Caco-2 (cell line): ENCODE data around the gene RFTN2. TPM values are rescaled to one million over a fixed set of nuclear protein-coding genes. Genes with fewer than 3 reads are reported as not detected.

ENCODE experiments used
- BruUV-seq: library from RNA; stranded (reverse); fragments of 400-500 nt; replicated peaks from 2 replicates; lab custom pipeline; 2021; lab: Mats Ljungman, UMichigan
- CTCF ChIA-PET: fragments of 300-600 bp; sonication (Branson Sonifier 250); formaldehyde crosslinking; loops from one replicate; lab custom pipeline; 2022; ENCODE audit warnings: antibody characterized with exemption; lab: Charles Lee
- POLR2A ChIA-PET: fragments of 300-600 bp; sonication (Branson Sonifier 250); formaldehyde crosslinking; loops from one replicate; lab custom pipeline; 2022; ENCODE audit warnings: antibody characterized with exemption; lab: Charles Lee
- DNase-seq, 2 experiments: peaks; one replicate each; pipeline versions ENCODE4 v3.0.0 to v3.0.0-alpha.2; 2020 to 2022
- H3K27me3 ChIP-seq: replicated peaks from 2 replicates; pipeline ENCODE4 v1.6.0; 2011; ENCODE audit warnings: low read length; ENCODE audit not compliant: control insufficient read depth, insufficient read depth
- H3K36me3 ChIP-seq: 2 replicates; pipeline ENCODE4 v1.5.1; 2011; ENCODE audit warnings: low read length; ENCODE audit not compliant: control insufficient read depth, insufficient read depth
- H3K4me1 ChIP-seq: fragments of 250-450 bp; sonication (Bioruptor Pico); 2 replicates; pipeline ENCODE4 v1.5.1; 2020; ENCODE audit warnings: mild to moderate bottlenecking
- H3K4me3 ChIP-seq: 2 replicates; pipeline ENCODE4 v1.5.1; 2011; ENCODE audit warnings: low read depth, mild to moderate bottlenecking, control low read depth, low read length
- H3K9me3 ChIP-seq: fragments of 250-450 bp; sonication (Bioruptor Pico); 2 replicates; pipeline ENCODE4 v1.5.1; 2020; ENCODE audit warnings: mild to moderate bottlenecking, moderate library complexity
- H3K27ac Mint-ChIP-seq: one replicate; pipeline ENCODE4 v1.8.0; 2022; ENCODE audit warnings: mixed read lengths; ENCODE audit not compliant: unreplicated experiment
- H3K27me3 Mint-ChIP-seq: one replicate; pipeline ENCODE4 v1.8.0; 2022; ENCODE audit warnings: mixed read lengths; ENCODE audit not compliant: insufficient read depth, unreplicated experiment
- H3K36me3 Mint-ChIP-seq: one replicate; pipeline ENCODE4 v1.8.0; 2022; ENCODE audit warnings: mild to moderate bottlenecking, mixed read lengths; ENCODE audit not compliant: insufficient read depth, unreplicated experiment
- H3K4me1 Mint-ChIP-seq: one replicate; pipeline ENCODE4 v1.8.0; 2022; ENCODE audit warnings: low read depth, mixed read lengths; ENCODE audit not compliant: unreplicated experiment
- H3K4me3 Mint-ChIP-seq: one replicate; pipeline ENCODE4 v1.8.0; 2022; ENCODE audit warnings: mild to moderate bottlenecking, moderate library complexity, mixed read lengths; ENCODE audit not compliant: unreplicated experiment
- H3K9me3 Mint-ChIP-seq: one replicate; pipeline ENCODE4 v1.8.0; 2022; ENCODE audit warnings: mixed read lengths; ENCODE audit not compliant: unreplicated experiment
- CTCF ChIP-seq, 2 experiments: fragments of 200-600 bp in 1 of 2; IDR thresholded peaks; 1 replicate in 1 of 2; 2 replicates in 1 of 2; pipeline versions ENCODE4 v1.5.1 to v1.8.0; 2011 to 2022; ENCODE audit warnings: antibody characterized with exemption in 1 of 2, control low read depth in 1 of 2, inconsistent platforms in 1 of 2, low read depth in 1 of 2, low read length in 1 of 2, mild to moderate bottlenecking in 1 of 2, moderate library complexity in 1 of 2; ENCODE audit not compliant: insufficient read depth in 1 of 2, severe bottlenecking in 1 of 2, unreplicated experiment in 1 of 2
- intact Hi-C: fragments of 100-400 bp; cut with micrococcal nuclease; formaldehyde crosslinking; loops from one replicate; pipeline ENCODE4 v1.10.0; 2022; ENCODE audit not compliant: unreplicated experiment
- total RNA-seq: library from RNA; stranded (reverse); gene quantifications from 2 replicates; pipeline ENCODE4 v1.2.3, GENCODE V29; 2022

The RFTN2 gene
- total RNA-seq, 1 experiment from 2014 or later, result 0.18 TPM

- no peak for TF ChIP-seq CTCF (IDR thresholded peaks at IDR 0.05; ENCODE audit: insufficient read depth in 1 of 2, low read depth in 1 of 2, low read length in 1 of 2, severe bottlenecking in 1 of 2, unreplicated experiment in 1 of 2)
- peaks cover 37% of the 10 kb centered on the region for H3K36me3 Mint-ChIP-seq
- no peaks in the 10 kb centered on the region for H3K9me3 Mint-ChIP-seq
- no peaks in the 10 kb centered on the region for H3K27me3 Mint-ChIP-seq
- no peaks in the 10 kb centered on the region for H3K4me1 Mint-ChIP-seq
- H3K36me3 ChIP-seq, result no peaks in the 10 kb centered on the region; the same call in 1 of the 2 replicates
- no peaks in the 10 kb centered on the region for H3K4me1 ChIP-seq
- no TSS peak for BruUV-seq
- H3K9me3 ChIP-seq, result 0 out of 2 replicates have a peak, but pooled peaks cover 5% of the 10 kb centered on the region
- ChIA-PET CTCF (no interaction called here), POLR2A (no interaction called here)
- H3K27me3 ChIP-seq, result no peaks in the 10 kb centered on the region
- no peak for DNase-seq
- intact Hi-C loops, result no loop called here
- no peak overlapping the region for H3K4me3 Mint-ChIP-seq
- H3K4me3 ChIP-seq, result no peak overlapping the region
- no peak overlapping the region for H3K27ac Mint-ChIP-seq
Observed at GRCh38 chr2:197559681-197560080, 115.7 kb downstream of the RFTN2 start.

DNA sequence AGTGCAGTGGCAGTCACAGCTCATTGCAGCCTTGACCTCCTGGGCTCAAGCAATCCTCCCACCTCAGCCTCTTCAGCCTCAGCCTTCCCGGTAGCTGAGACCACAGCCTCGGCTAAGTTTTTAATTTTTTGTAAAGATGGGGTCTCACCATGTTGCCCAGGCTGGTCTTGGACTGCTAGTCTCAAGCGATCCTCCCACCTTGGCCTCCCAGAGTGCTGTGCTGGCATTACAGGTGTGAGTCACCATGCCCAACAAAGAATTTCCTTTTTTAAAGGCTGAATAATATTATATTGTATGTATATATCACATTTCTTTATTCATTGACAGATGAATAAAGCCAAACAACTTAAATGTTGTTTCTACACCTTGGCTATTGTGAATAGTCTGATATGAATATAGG lies 117.0 kb downstream of the RFTN2 start:
- Mint-ChIP-seq H3K9me3 (no peaks in the 10 kb centered on the region), H3K4me1 (no peaks in the 10 kb centered on the region), H3K36me3 (peaks cover 33% of the 10 kb centered on the region), H3K27ac (no peak overlapping the region), H3K4me3 (no peak overlapping the region), H3K27me3 (no peaks in the 10 kb centered on the region)
- no TSS peak for BruUV-seq
- CTCF ChIA-PET, result no interaction called here
- Histone ChIP-seq H3K9me3 (0 out of 2 replicates have a peak, but pooled peaks cover 4% of the 10 kb centered on the region), H3K4me3 (no peak overlapping the region), H3K36me3 (no peaks in the 10 kb centered on the region; the same call in 1 of the 2 replicates), H3K4me1 (no peaks in the 10 kb centered on the region), H3K27me3 (no peaks in the 10 kb centered on the region)
- no peak for TF ChIP-seq CTCF (IDR thresholded peaks at IDR 0.05; ENCODE audit: insufficient read depth in 1 of 2, low read depth in 1 of 2, low read length in 1 of 2, severe bottlenecking in 1 of 2, unreplicated experiment in 1 of 2)
- no peak for DNase-seq
- intact Hi-C loops, result no loop called here
- POLR2A ChIA-PET, result no interaction called here

GRCh38 chr2:197556456-197556855 lies 118.9 kb downstream of the RFTN2 start:
- Histone ChIP-seq H3K4me1 (no peaks in the 10 kb centered on the region), H3K27me3 (no peaks in the 10 kb centered on the region), H3K36me3 (no peaks in the 10 kb centered on the region; the same call in 1 of the 2 replicates), H3K4me3 (no peak overlapping the region), H3K9me3 (no peaks in the 10 kb centered on the region)
- intact Hi-C loops, result no loop called here
- Mint-ChIP-seq H3K27ac (no peak overlapping the region), H3K27me3 (no peaks in the 10 kb centered on the region), H3K36me3 (peaks cover 32% of the 10 kb centered on the region), H3K4me1 (no peaks in the 10 kb centered on the region), H3K4me3 (no peak overlapping the region), H3K9me3 (no peaks in the 10 kb centered on the region)
- ChIA-PET CTCF (no interaction called here), POLR2A (no interaction called here)
- DNase-seq, result no peak
- no TSS peak for BruUV-seq
- TF ChIP-seq CTCF (IDR thresholded peaks at IDR 0.05; ENCODE audit: insufficient read depth in 1 of 2, low read depth in 1 of 2, low read length in 1 of 2, severe bottlenecking in 1 of 2, unreplicated experiment in 1 of 2), result no peak
